ENCODE results near the gene EIF4G1.
A peak's percentile ranks its signal among the peaks of the same experiment; 100 is the strongest.

EIF4G1 gene

GRCh38 chr3:184325715-184326369 is 11.4 kb downstream of the EIF4G1 start:
- Histone ChIP-seq H3K9me3 (ENCODE audit: insufficient read depth, low read depth, low read length) (no peaks in the 10 kb centered on the region), H3K27me3 (ENCODE audit: insufficient read depth, low read length) (no peaks in the 10 kb centered on the region), H3K9ac (ENCODE audit: low read depth, low read length) (no peak overlapping the region), H3K36me3 (ENCODE audit: insufficient read depth, low read depth, low read length) (peaks cover 98% of the 10 kb centered on the region), H3K27ac (ENCODE audit: low read length) (no peak overlapping the region), H3K4me3 (ENCODE audit: low read length) (no peak overlapping the region), H3K4me1 (ENCODE audit: insufficient read depth, low read length) (no peaks in the 10 kb centered on the region)

- Histone ChIP-seq H3K27ac (ENCODE audit: low read length) (no peak overlapping the region), H3K36me3 (ENCODE audit: insufficient read depth, low read depth, low read length) (peaks cover 98% of the 10 kb centered on the region), H3K9me3 (ENCODE audit: insufficient read depth, low read depth, low read length) (no peaks in the 10 kb centered on the region), H3K9ac (ENCODE audit: low read depth, low read length) (no peak overlapping the region), H3K4me1 (ENCODE audit: insufficient read depth, low read length) (no peaks in the 10 kb centered on the region), H3K27me3 (ENCODE audit: insufficient read depth, low read length) (no peaks in the 10 kb centered on the region), H3K4me3 (ENCODE audit: low read length) (no peak overlapping the region)
Measured at GRCh38 chr3:184327171-184327570, 12.8 kb downstream of the EIF4G1 start.

DNA sequence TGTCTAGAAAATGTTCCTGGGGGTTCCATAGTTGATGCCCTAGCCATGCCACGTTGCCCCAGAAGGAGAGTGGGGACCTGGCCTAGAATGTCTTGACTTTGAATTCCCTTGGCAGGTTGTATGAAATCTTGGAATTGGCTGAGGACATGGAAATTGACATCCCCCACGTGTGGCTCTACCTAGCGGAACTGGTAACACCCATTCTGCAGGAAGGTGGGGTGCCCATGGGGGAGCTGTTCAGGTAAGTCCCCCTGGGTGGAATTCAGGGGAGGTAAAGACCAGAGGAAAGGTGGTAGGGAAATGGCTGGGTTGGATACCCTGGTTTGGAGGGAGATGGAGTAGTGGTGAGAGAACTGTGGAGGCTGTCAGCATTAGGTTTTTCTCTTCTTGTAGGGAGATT is 14.1 kb downstream of the EIF4G1 start:
- no peak overlapping the region for H3K4me3 ChIP-seq (ENCODE audit: low read length)
- H3K9ac ChIP-seq (ENCODE audit: low read depth, low read length), result no peak overlapping the region
- H3K27me3 ChIP-seq (ENCODE audit: insufficient read depth, low read length), result no peaks in the 10 kb centered on the region
- H3K36me3 ChIP-seq (ENCODE audit: insufficient read depth, low read depth, low read length), result peaks cover 98% of the 10 kb centered on the region
- no peaks in the 10 kb centered on the region for H3K9me3 ChIP-seq (ENCODE audit: insufficient read depth, low read depth, low read length)
- no peaks in the 10 kb centered on the region for H3K4me1 ChIP-seq (ENCODE audit: insufficient read depth, low read length)
- no peak overlapping the region for H3K27ac ChIP-seq (ENCODE audit: low read length)

- peaks cover 75% of the 10 kb centered on the region for H3K36me3 ChIP-seq (ENCODE audit: insufficient read depth, low read depth, low read length)
- no peaks in the 10 kb centered on the region for H3K9me3 ChIP-seq (ENCODE audit: insufficient read depth, low read depth, low read length)
- no peak overlapping the region for H3K9ac ChIP-seq (ENCODE audit: low read depth, low read length)
- no peaks in the 10 kb centered on the region for H3K27me3 ChIP-seq (ENCODE audit: insufficient read depth, low read length)
- H3K4me1 ChIP-seq (ENCODE audit: insufficient read depth, low read length), result peaks cover 6% of the 10 kb centered on the region; the same call in 1 of the 2 replicates
- no peak overlapping the region for H3K4me3 ChIP-seq (ENCODE audit: low read length)
- H3K27ac ChIP-seq (ENCODE audit: low read length), result no peak overlapping the region
Measured at GRCh38 chr3:184332370-184333090, 18.1 kb downstream of the EIF4G1 start.

DNA sequence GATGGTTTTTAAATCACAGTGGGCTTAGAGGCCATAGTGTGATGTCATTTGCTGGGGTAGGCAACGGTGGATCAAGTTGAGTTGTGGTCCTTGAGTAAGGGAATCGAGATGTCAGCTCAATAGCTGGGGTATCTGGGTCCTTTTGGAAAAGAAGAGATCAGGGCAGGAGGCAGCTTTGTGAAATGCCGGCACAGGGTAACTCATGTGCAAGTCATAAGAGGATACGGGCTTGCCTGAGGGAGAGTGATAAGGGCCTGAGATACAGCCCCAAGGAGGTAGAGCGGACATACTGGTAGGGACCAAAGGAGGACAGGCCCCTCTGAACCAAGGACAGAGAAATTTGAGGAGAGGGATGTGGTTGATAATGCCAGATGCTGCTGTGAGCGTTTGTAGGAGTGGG is 18.8 kb downstream of the EIF4G1 start:
- H3K4me3 ChIP-seq (ENCODE audit: low read length), result no peak overlapping the region
- peaks cover 9% of the 10 kb centered on the region; the same call in 1 of the 2 replicates for H3K4me1 ChIP-seq (ENCODE audit: insufficient read depth, low read length)
- H3K27me3 ChIP-seq (ENCODE audit: insufficient read depth, low read length), result no peaks in the 10 kb centered on the region
- no peak overlapping the region for H3K9ac ChIP-seq (ENCODE audit: low read depth, low read length)
- H3K27ac ChIP-seq (ENCODE audit: low read length), result no peak overlapping the region
- no peaks in the 10 kb centered on the region for H3K9me3 ChIP-seq (ENCODE audit: insufficient read depth, low read depth, low read length)
- peaks cover 68% of the 10 kb centered on the region for H3K36me3 ChIP-seq (ENCODE audit: insufficient read depth, low read depth, low read length)

DNA sequence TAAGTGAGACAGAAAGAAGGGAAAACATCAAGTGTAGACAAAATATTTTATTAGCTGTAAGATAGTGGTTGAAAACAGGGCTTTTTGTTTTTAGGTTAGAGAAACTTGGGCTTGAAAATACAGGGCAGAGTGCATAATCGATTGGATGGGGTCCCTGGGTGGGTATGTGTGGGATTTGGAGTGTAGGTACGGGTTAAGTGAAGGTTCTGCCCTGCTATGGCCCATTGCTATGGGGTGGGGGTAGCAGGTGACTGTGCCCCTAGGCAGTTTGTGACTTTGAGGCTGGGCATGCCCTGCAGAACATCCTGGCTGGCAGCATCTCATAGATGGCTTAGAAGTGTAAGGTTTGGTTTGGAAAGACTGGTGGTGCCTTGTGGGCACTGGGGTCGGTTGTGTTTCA is 19.3 kb downstream of the EIF4G1 start:
- H3K36me3 ChIP-seq (ENCODE audit: insufficient read depth, low read depth, low read length), result peaks cover 63% of the 10 kb centered on the region
- no peak overlapping the region for H3K4me3 ChIP-seq (ENCODE audit: low read length)
- H3K9ac ChIP-seq (ENCODE audit: low read depth, low read length), result no peak overlapping the region
- no peaks in the 10 kb centered on the region for H3K9me3 ChIP-seq (ENCODE audit: insufficient read depth, low read depth, low read length)
- no peak overlapping the region for H3K27ac ChIP-seq (ENCODE audit: low read length)
- H3K4me1 ChIP-seq (ENCODE audit: insufficient read depth, low read length), result peaks cover 10% of the 10 kb centered on the region; the same call in 1 of the 2 replicates
- no peaks in the 10 kb centered on the region for H3K27me3 ChIP-seq (ENCODE audit: insufficient read depth, low read length)

DNA sequence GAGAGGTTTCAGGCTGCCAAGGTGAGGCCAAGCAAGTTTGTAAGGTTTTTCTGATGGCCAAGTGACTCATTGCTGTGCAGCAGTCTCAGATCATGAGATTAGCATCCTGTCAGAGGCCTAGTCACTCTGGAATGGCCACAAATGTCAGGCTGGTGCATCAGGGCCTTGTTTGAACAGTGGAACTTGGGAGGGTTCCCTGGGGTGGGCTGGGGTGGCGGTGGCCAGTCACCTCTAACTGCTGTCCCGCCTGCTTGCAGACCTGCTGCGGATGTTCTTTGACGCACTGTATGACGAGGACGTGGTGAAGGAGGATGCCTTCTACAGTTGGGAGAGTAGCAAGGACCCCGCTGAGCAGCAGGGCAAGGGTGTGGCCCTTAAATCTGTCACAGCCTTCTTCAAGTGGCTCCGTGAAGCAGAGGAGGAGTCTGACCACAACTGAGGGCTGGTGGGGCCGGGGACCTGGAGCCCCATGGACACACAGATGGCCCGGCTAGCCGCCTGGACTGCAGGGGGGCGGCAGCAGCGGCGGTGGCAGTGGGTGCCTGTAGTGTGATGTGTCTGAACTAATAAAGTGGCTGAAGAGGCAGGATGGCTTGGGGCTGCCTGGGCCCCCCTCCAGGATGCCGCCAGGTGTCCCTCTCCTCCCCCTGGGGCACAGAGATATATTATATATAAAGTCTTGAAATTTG is 20.2 kb downstream of the EIF4G1 start:
- H3K9ac ChIP-seq (ENCODE audit: low read depth, low read length), result no peak overlapping the region
- peaks cover 15% of the 10 kb centered on the region; the same call in 1 of the 2 replicates for H3K4me1 ChIP-seq (ENCODE audit: insufficient read depth, low read length)
- no peaks in the 10 kb centered on the region for H3K9me3 ChIP-seq (ENCODE audit: insufficient read depth, low read depth, low read length)
- no peaks in the 10 kb centered on the region for H3K27me3 ChIP-seq (ENCODE audit: insufficient read depth, low read length)
- H3K27ac ChIP-seq (ENCODE audit: low read length), result no peak overlapping the region
- peaks cover 54% of the 10 kb centered on the region for H3K36me3 ChIP-seq (ENCODE audit: insufficient read depth, low read depth, low read length)
- no peak overlapping the region for H3K4me3 ChIP-seq (ENCODE audit: low read length)

DNA sequence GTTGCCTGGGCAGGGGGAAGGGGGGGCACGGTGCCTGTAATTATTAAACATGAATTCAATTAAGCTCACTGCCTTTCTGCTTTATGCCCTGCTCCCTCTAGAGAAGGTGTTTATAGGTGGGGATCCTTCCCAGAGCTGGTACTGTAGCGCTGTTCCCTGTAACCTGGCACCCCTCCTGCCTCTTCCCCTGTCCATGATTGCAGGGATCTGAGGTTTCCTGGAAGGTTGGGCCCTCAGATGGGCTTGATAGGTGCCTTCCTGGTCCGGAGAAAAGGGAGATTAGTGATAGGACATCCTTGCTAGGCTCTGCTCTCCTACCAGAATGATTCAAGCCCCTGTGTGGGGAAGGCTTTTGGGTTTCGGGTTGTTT is 20.9 kb downstream of the EIF4G1 start:
- Histone ChIP-seq H3K27ac (ENCODE audit: low read length) (peak overlapping the region; percentile 64), H3K9ac (ENCODE audit: low read depth, low read length) (peak overlapping the region; percentile 45; the same call in 1 of the 2 replicates), H3K4me3 (ENCODE audit: low read length) (peak overlapping the region; percentile 93), H3K36me3 (ENCODE audit: insufficient read depth, low read depth, low read length) (peaks cover 47% of the 10 kb centered on the region), H3K4me1 (ENCODE audit: insufficient read depth, low read length) (peaks cover 15% of the 10 kb centered on the region; the same call in 1 of the 2 replicates), H3K9me3 (ENCODE audit: insufficient read depth, low read depth, low read length) (no peaks in the 10 kb centered on the region), H3K27me3 (ENCODE audit: insufficient read depth, low read length) (no peaks in the 10 kb centered on the region)

DNA sequence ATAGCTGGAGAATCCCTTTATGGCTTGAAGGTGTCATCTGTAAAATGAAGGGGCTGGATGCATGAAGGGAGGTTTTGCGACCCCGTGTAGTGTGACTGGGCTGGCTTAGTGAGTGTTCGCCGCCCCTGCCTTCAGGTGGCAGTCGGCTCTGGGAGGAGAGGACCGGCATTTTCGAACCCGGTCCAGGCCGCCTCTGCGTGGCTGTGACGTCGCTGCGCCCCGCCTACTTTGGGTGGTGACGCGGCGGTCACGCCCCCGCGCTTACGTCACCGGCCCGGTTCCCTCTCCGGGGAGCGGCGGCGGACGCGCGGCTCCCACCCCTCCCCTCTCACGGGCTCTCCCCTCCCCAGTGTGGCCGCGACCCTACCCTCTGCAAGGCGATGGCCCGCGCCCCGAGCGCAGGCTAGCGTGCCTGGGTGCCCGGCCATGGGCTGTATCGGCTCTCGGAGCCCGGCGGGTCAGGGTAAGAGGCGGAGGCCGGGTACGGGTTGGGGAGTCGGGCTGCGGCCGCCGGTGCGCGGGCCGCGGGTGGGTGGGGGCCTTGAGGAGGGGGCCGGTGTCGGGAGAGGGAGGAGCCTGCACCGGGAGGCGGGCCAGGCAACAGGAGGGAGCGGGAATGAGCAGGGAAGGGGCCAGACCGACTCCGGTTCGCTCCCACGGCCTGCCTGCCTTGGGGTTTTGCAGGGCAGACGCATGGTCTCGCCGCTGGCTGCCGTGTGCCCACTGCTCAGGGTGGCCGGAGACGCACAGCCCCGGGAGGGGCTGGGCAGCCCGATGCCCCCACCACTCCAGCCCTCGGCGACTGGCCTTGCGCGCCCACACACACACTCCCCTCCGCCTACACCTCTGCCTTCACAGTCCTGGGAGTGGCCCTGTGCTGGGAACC is 21.5 kb downstream of the EIF4G1 start:
- Histone ChIP-seq H3K9me3 (ENCODE audit: insufficient read depth, low read depth, low read length) (no peaks in the 10 kb centered on the region), H3K4me3 (ENCODE audit: low read length) (peak overlapping the region; percentile 93), H3K27me3 (ENCODE audit: insufficient read depth, low read length) (no peaks in the 10 kb centered on the region), H3K36me3 (ENCODE audit: insufficient read depth, low read depth, low read length) (peaks cover 43% of the 10 kb centered on the region), H3K9ac (ENCODE audit: low read depth, low read length) (peak overlapping the region; percentile 86), H3K27ac (ENCODE audit: low read length) (peak overlapping the region; percentile 64), H3K4me1 (ENCODE audit: insufficient read depth, low read length) (peaks cover 15% of the 10 kb centered on the region)

DNA sequence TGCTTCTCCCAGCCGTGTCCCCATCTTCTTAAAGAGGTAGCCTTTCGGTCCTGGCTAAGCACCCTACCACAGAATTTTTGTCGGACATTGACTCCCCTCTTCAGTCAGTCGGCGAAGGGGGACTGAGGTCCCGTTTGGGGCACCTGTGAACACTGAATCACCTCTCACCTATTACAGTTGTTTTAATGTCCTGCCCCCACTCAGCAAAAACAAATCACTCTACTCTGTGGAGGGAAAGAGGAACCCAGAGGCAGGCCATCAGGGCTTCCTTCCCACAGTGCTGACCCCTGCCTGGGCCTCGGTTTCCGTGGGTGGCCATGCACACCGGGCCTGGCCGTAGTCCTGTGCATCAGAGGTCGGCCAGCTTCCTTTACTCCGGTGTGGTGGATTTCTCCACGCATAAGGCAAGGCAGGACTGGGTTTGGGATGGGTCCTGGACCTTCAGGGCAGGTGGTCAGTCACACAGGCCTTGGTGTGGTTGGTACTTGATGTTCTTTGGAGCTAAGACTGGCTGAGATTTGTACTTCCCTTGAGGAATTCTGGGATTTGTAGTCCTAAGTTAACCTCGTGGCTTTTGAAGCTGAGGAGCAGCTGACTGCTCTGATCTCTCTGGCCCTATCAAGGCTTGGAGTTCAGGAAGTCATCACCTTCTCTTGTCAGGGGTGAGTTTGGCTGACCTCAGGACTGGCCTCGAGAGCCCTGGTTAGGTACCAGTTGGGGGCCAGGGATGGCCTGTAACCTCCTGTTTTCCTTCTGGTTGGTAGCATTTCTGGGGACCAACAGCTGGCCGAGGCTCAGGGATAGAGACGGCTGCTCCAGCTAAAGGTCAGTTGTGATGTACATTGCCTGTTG is 22.4 kb downstream of the EIF4G1 start:
- Histone ChIP-seq H3K9me3 (ENCODE audit: insufficient read depth, low read depth, low read length) (no peaks in the 10 kb centered on the region), H3K4me1 (ENCODE audit: insufficient read depth, low read length) (peaks cover 15% of the 10 kb centered on the region), H3K27ac (ENCODE audit: low read length) (peak overlapping the region; percentile 8), H3K27me3 (ENCODE audit: insufficient read depth, low read length) (no peaks in the 10 kb centered on the region), H3K9ac (ENCODE audit: low read depth, low read length) (peak overlapping the region; percentile 86), H3K36me3 (ENCODE audit: insufficient read depth, low read depth, low read length) (peaks cover 35% of the 10 kb centered on the region), H3K4me3 (ENCODE audit: low read length) (peak overlapping the region; percentile 93)
